HG03064 (cell line): ENCODE measurements around the gene RAB28.

Experiments
- ATAC-seq: cut with Tn5 transposase; IDR thresholded peaks from one replicate; pipeline ENCODE4 v1.9.1; 2021; ENCODE audit warnings: low read depth; ENCODE audit not compliant: unreplicated experiment

The RAB28 gene

GRCh38 chr4:13511101-13511500 lies 27.0 kb upstream of the RAB28 start:
- ATAC-seq: no peak

- ATAC-seq: no peak
These were observed 25.3 kb upstream of the RAB28 start for GRCh38 chr4:13509442-13509841.

- no peak for ATAC-seq
These were observed 20.2 kb upstream of the RAB28 start for GRCh38 chr4:13504374-13504773.

GRCh38 chr4:13498469-13498868 lies 14.3 kb upstream of the RAB28 start:
- ATAC-seq: no peak

- ATAC-seq: no peak
These were observed 12.5 kb upstream of the RAB28 start for GRCh38 chr4:13496605-13497004.

- ATAC-seq: no peak
These were observed 11.6 kb upstream of the RAB28 start for GRCh38 chr4:13495753-13496152.

- no peak for ATAC-seq
These were observed 9.7 kb upstream of the RAB28 start for GRCh38 chr4:13493793-13494192.

GRCh38 chr4:13492747-13493146 lies 8.6 kb upstream of the RAB28 start:
- ATAC-seq: no peak

GRCh38 chr4:13484749-13485221 lies 645 bp upstream of the RAB28 start:
- peak; percentile 36 for ATAC-seq

- peak; percentile 14 for ATAC-seq
These were observed 395 bp downstream of the RAB28 start for GRCh38 chr4:13483768-13484121.

- peak; percentile 5 for ATAC-seq
These were observed 888 bp downstream of the RAB28 start for GRCh38 chr4:13483136-13483767.

- no peak for ATAC-seq
These were observed 2.6 kb downstream of the RAB28 start for GRCh38 chr4:13481569-13481968.

- no peak for ATAC-seq
These were observed 5.4 kb downstream of the RAB28 start for GRCh38 chr4:13478707-13479106.

GRCh38 chr4:13478131-13478530 lies 6.0 kb downstream of the RAB28 start:
- ATAC-seq: no peak

- ATAC-seq: peak; percentile 64
These were observed 7.2 kb downstream of the RAB28 start for GRCh38 chr4:13476915-13477314.

- ATAC-seq: no peak
These were observed 8.0 kb downstream of the RAB28 start for GRCh38 chr4:13476152-13476551.

- ATAC-seq: no peak
These were observed 12.7 kb downstream of the RAB28 start for GRCh38 chr4:13471400-13471799.

- peak; percentile 65 for ATAC-seq
These were observed 13.8 kb downstream of the RAB28 start for GRCh38 chr4:13470379-13470778.

- ATAC-seq: no peak
These were observed 19.2 kb downstream of the RAB28 start for GRCh38 chr4:13464973-13465372.

GRCh38 chr4:13464543-13464942 lies 19.6 kb downstream of the RAB28 start:
- no peak for ATAC-seq

GRCh38 chr4:13461191-13461905 lies 22.8 kb downstream of the RAB28 start:
- ATAC-seq: no peak

GRCh38 chr4:13455411-13455810 lies 28.7 kb downstream of the RAB28 start:
- no peak for ATAC-seq
